Measurements from ENCODE around the gene CACNA1C.

CACNA1C gene

GRCh38 chr12:2643576-2644135 lies 590.9 kb downstream of the CACNA1C start:
- DNase-seq (ENCODE audit: low read depth in 2 of 2): no peak

- no peak for DNase-seq (ENCODE audit: low read depth in 2 of 2)
These were observed 592.1 kb downstream of the CACNA1C start for GRCh38 chr12:2644683-2645405.

- no peak for DNase-seq (ENCODE audit: low read depth in 2 of 2)
These were observed 592.7 kb downstream of the CACNA1C start for GRCh38 chr12:2645460-2645859.

- no peak for DNase-seq (ENCODE audit: low read depth in 2 of 2)
These were observed 593.6 kb downstream of the CACNA1C start for GRCh38 chr12:2646341-2646740.

GRCh38 chr12:2647186-2647585 lies 594.4 kb downstream of the CACNA1C start:
- DNase-seq (ENCODE audit: low read depth in 2 of 2): no peak

GRCh38 chr12:2648406-2648805 lies 595.6 kb downstream of the CACNA1C start:
- no peak for DNase-seq (ENCODE audit: low read depth in 2 of 2)

- DNase-seq (ENCODE audit: low read depth in 2 of 2): no peak
These were observed 596.6 kb downstream of the CACNA1C start for GRCh38 chr12:2649201-2650030.

- DNase-seq (ENCODE audit: low read depth in 2 of 2): no peak
These were observed 597.7 kb downstream of the CACNA1C start for GRCh38 chr12:2650261-2651067.

- no peak for DNase-seq (ENCODE audit: low read depth in 2 of 2)
These were observed 598.5 kb downstream of the CACNA1C start for GRCh38 chr12:2651068-2651965.

GRCh38 chr12:2652011-2652400 lies 599.2 kb downstream of the CACNA1C start:
- no peak for DNase-seq (ENCODE audit: low read depth in 2 of 2)

GRCh38 chr12:2652401-2653081 lies 599.8 kb downstream of the CACNA1C start:
- DNase-seq (ENCODE audit: low read depth in 2 of 2): no peak

- no peak for DNase-seq (ENCODE audit: low read depth in 2 of 2)
These were observed 600.7 kb downstream of the CACNA1C start for GRCh38 chr12:2653461-2653965.

GRCh38 chr12:2654311-2654710 lies 601.5 kb downstream of the CACNA1C start:
- DNase-seq (ENCODE audit: low read depth in 2 of 2): no peak

- no peak for DNase-seq (ENCODE audit: low read depth in 2 of 2)
These were observed 602.0 kb downstream of the CACNA1C start for GRCh38 chr12:2654741-2655140.

GRCh38 chr12:2662524-2662923 lies 609.7 kb downstream of the CACNA1C start:
- DNase-seq (ENCODE audit: low read depth in 2 of 2): no peak

- no peak for DNase-seq (ENCODE audit: low read depth in 2 of 2)
These were observed 612.2 kb downstream of the CACNA1C start for GRCh38 chr12:2664721-2665577.

- DNase-seq (ENCODE audit: low read depth in 2 of 2): no peak
These were observed 613.6 kb downstream of the CACNA1C start for GRCh38 chr12:2666411-2666810.

- no peak for DNase-seq (ENCODE audit: low read depth in 2 of 2)
These were observed 614.1 kb downstream of the CACNA1C start for GRCh38 chr12:2666846-2667245.
